ENCODE data around the gene MARVELD2. TPM values are rescaled to one million over a fixed set of nuclear protein-coding genes. Genes with fewer than 3 reads are reported as not detected.

The MARVELD2 gene
- total and polyA plus RNA-seq, 2 of the 13 experiments (the other 11 are each of a cell fraction or from before 2014, with no cell fraction given), result 11.1 to 15.4 TPM

DNA sequence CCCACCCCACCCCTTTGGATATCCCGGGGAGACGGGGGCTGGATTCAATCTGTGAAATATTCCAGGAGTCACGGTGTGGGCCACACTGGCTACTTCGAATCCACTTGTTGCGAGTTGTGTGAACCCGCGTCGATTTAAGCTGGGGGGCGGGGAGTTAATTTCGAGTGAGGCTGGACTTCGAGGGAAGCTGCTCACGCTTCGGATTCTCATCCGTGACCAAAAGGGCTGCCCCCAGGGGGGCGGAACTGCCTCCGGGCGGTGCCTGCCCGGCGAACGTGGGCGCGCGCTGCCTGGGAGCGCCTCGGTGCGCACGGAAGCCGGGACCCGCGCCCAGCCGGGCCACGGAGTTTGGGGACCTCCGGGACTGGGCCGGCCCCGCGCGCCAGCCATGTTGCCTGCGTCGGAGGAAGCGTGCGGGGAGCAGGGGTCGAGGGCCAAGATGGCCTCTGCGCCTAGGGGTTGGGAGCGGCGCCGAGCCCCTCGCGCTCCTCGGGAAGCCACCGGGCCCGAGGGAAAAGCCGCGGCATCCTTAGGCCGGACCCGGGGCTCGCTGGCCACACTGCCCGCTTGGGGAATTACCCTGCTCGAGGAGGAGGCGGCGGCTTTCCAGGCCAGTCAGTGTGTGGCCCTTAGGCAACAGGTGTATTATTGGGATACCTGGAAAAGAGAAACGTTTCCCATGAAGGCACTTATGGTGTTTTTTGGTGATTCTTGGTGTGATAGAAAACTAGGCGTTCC lies 78.6 kb downstream of the MARVELD2 start (continued):
- TF ChIP-seq RERE (CRISPR knock-in tag; IDR thresholded peaks at IDR 0.05; ENCODE audit: low read depth) (no peak), U2AF1 (optimal IDR thresholded peaks at IDR 0.05; ENCODE audit: low read depth, low read length) (no peak), HOXA3 (CRISPR knock-in tag; IDR thresholded peaks at IDR 0.05) (peak; percentile 78), XRCC5 (optimal IDR thresholded peaks at IDR 0.05; ENCODE audit: low read length) (peak; percentile 45), ZSCAN20 (CRISPR knock-in tag; IDR thresholded peaks at IDR 0.05; ENCODE audit: borderline replicate concordance) (peak; percentile 90), ZNF460 (CRISPR knock-in tag; IDR thresholded peaks at IDR 0.05; ENCODE audit: borderline replicate concordance) (no peak)
- TF ChIP-seq, protein P1, sequence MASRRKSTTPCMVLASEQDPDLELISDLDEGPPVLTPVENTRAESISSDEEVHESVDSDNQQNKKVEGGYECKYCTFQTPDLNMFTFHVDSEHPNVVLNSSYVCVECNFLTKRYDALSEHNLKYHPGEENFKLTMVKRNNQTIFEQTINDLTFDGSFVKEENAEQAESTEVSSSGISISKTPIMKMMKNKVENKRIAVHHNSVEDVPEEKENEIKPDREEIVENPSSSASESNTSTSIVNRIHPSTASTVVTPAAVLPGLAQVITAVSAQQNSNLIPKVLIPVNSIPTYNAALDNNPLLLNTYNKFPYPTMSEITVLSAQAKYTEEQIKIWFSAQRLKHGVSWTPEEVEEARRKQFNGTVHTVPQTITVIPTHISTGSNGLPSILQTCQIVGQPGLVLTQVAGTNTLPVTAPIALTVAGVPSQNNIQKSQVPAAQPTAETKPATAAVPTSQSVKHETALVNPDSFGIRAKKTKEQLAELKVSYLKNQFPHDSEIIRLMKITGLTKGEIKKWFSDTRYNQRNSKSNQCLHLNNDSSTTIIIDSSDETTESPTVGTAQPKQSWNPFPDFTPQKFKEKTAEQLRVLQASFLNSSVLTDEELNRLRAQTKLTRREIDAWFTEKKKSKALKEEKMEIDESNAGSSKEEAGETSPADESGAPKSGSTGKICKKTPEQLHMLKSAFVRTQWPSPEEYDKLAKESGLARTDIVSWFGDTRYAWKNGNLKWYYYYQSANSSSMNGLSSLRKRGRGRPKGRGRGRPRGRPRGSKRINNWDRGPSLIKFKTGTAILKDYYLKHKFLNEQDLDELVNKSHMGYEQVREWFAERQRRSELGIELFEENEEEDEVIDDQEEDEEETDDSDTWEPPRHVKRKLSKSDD (CRISPR knock-in tag; IDR thresholded peaks at IDR 0.05; ENCODE audit: low read depth), result peak; percentile 63
- TF ChIP-seq, protein P2, sequence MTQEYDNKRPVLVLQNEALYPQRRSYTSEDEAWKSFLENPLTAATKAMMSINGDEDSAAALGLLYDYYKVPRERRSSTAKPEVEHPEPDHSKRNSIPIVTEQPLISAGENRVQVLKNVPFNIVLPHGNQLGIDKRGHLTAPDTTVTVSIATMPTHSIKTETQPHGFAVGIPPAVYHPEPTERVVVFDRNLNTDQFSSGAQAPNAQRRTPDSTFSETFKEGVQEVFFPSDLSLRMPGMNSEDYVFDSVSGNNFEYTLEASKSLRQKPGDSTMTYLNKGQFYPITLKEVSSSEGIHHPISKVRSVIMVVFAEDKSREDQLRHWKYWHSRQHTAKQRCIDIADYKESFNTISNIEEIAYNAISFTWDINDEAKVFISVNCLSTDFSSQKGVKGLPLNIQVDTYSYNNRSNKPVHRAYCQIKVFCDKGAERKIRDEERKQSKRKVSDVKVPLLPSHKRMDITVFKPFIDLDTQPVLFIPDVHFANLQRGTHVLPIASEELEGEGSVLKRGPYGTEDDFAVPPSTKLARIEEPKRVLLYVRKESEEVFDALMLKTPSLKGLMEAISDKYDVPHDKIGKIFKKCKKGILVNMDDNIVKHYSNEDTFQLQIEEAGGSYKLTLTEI (CRISPR knock-in tag; conservative IDR thresholded peaks at IDR 0.05), result no peak
- TF ChIP-seq, protein P3, sequence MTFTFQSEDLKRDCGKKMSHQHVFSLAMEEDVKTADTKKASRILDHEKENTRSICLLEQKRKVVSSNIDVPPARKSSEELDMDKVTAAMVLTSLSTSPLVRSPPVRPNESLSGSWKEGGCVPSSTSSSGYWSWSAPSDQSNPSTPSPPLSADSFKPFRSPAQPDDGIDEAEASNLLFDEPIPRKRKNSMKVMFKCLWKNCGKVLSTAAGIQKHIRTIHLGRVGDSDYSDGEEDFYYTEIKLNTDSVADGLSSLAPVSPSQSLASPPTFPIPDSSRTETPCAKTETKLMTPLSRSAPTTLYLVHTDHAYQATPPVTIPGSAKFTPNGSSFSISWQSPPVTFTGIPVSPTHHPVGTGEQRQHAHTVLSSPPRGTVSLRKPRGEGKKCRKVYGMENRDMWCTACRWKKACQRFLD (CRISPR knock-in tag; IDR thresholded peaks at IDR 0.05; ENCODE audit: borderline replicate concordance), result no peak

All from HepG2 (cell line).